ENCODE measurements around the gene SF3B2.
"Not testable (repeated sequence)": the region's sequence is repeated elsewhere in the genome, so short reads cannot be mapped to it uniquely, and the experiment has no call there.

SF3B2 gene

GRCh38 chr11:66052664-66052982 is 459 bp downstream of the SF3B2 start:
- no peak for DNase-seq

- DNase-seq, result no peak
Observed at GRCh38 chr11:66055021-66055420, 2.9 kb downstream of the SF3B2 start.

- DNase-seq, result no peak
Observed at GRCh38 chr11:66056501-66056900, 4.3 kb downstream of the SF3B2 start.

GRCh38 chr11:66059966-66060680 is 8.0 kb downstream of the SF3B2 start:
- no peak for DNase-seq

- DNase-seq, result no peak
Observed at GRCh38 chr11:66061268-66061667, 9.1 kb downstream of the SF3B2 start.

GRCh38 chr11:66062408-66062807 is 10.2 kb downstream of the SF3B2 start:
- no peak for DNase-seq

- no peak for DNase-seq
Observed at GRCh38 chr11:66063900-66064299, 11.7 kb downstream of the SF3B2 start.

- no peak for DNase-seq
Observed at GRCh38 chr11:66064571-66064970, 12.4 kb downstream of the SF3B2 start.

GRCh38 chr11:66066751-66067150 is 14.6 kb downstream of the SF3B2 start:
- no peak for DNase-seq

GRCh38 chr11:66067640-66068039 is 15.5 kb downstream of the SF3B2 start:
- no peak for DNase-seq

- peak; percentile 78 for DNase-seq
Observed at GRCh38 chr11:66068154-66068821, 16.1 kb downstream of the SF3B2 start.

GRCh38 chr11:66068923-66069714 is 17.0 kb downstream of the SF3B2 start:
- peak; percentile 28 for DNase-seq

- peak; percentile 81 for DNase-seq
Observed at GRCh38 chr11:66069715-66070603, 17.8 kb downstream of the SF3B2 start, which contains the start of gene PACS1. PACS1 (plus strand) TSS chr11:66070272; CDS start chr11:66070487, 215 bp downstream.

- DNase-seq, result no peak
Observed at GRCh38 chr11:66070604-66071380, 18.6 kb downstream of the SF3B2 start.

- DNase-seq, result no peak
Observed at GRCh38 chr11:66071381-66071801, 19.2 kb downstream of the SF3B2 start.

- DNase-seq, result no peak
Observed at GRCh38 chr11:66072081-66072480, 19.9 kb downstream of the SF3B2 start.

- no peak for DNase-seq
Observed at GRCh38 chr11:66072518-66072917, 20.4 kb downstream of the SF3B2 start.

GRCh38 chr11:66073669-66074068 is 21.5 kb downstream of the SF3B2 start:
- no peak for DNase-seq

GRCh38 chr11:66075273-66075672 is 23.1 kb downstream of the SF3B2 start:
- no peak for DNase-seq

- DNase-seq, result no peak
Observed at GRCh38 chr11:66076561-66076960, 24.4 kb downstream of the SF3B2 start.

GRCh38 chr11:66077927-66078326 is 25.8 kb downstream of the SF3B2 start:
- no peak for DNase-seq

GRCh38 chr11:66078949-66079348 is 26.8 kb downstream of the SF3B2 start:
- not testable (repeated sequence) for DNase-seq
